ENCODE data around the gene KCNIP4. TPM values are rescaled to one million over a fixed set of nuclear protein-coding genes. Genes with fewer than 3 reads are reported as not detected.

KCNIP4 gene
- total and polyA plus RNA-seq, 2 experiments from 2014 or later = 0.14 to 0.63 TPM

GRCh38 chr4:21045119-21045518, 903.5 kb downstream of the KCNIP4 start (continued):
- TF ChIP-seq CTCF (conservative IDR thresholded peaks at IDR 0.05; ENCODE audit: low read depth in 2 of 2) (no peak), ZNF114 (CRISPR knock-in tag; IDR thresholded peaks at IDR 0.05) (no peak), ZNF331 (CRISPR knock-in tag; IDR thresholded peaks at IDR 0.05; ENCODE audit: low read depth) (no peak), NANOG (IDR thresholded peaks at IDR 0.05; ENCODE audit: borderline replicate concordance) (no peak), CREB1 (CRISPR knock-in tag; IDR thresholded peaks at IDR 0.05; ENCODE audit: low read depth) (no peak), ETS1 (IDR thresholded peaks at IDR 0.05) (no peak), EZH2 (IDR thresholded peaks at IDR 0.05; ENCODE audit: low read depth, unreplicated experiment) (no peak), JUNB (IDR thresholded peaks at IDR 0.05; ENCODE audit: unreplicated experiment) (no peak), STAT1 (IDR thresholded peaks at IDR 0.05; ENCODE audit: unreplicated experiment) (no peak)

GRCh38 chr4:21041708-21042107, 906.9 kb downstream of the KCNIP4 start:
- no peak for DNase-seq (ENCODE audit: low spot score)
- H3K4me3 ChIP-seq = no peak overlapping the region
- no peak overlapping the region for H3K27ac ChIP-seq (ENCODE audit: low read depth)
- no peak for TF ChIP-seq ETS1 (IDR thresholded peaks at IDR 0.05)
- TF ChIP-seq POLR2AphosphoS5 (IDR thresholded peaks at IDR 0.05; ENCODE audit: low read depth) = no peak
- no peak for TF ChIP-seq ZNF114 (CRISPR knock-in tag; IDR thresholded peaks at IDR 0.05)
- no peak for TF ChIP-seq EZH2phosphoT487 (IDR thresholded peaks at IDR 0.05; ENCODE audit: unreplicated experiment)
- no peak for TF ChIP-seq NANOG (IDR thresholded peaks at IDR 0.05; ENCODE audit: borderline replicate concordance)
- no peak for TF ChIP-seq REST (IDR thresholded peaks at IDR 0.05; ENCODE audit: unreplicated experiment)
- no peak for TF ChIP-seq CREB1 (CRISPR knock-in tag; IDR thresholded peaks at IDR 0.05; ENCODE audit: low read depth)

More at GRCh38 chr4:21041708-21042107, 906.9 kb downstream of the KCNIP4 start:
- Histone ChIP-seq H3K36me3 (ENCODE audit: insufficient read depth) (no peaks in the 10 kb centered on the region), H2AFZ (no peak overlapping the region), H3K4me2 (no peak overlapping the region), H3K4me1 (ENCODE audit: insufficient read depth) (no peaks in the 10 kb centered on the region), H3K79me2 (replicated peaks; ENCODE audit: insufficient read depth) (no peaks in the 10 kb centered on the region), H3F3A (replicated peaks; ENCODE audit: low read depth) (no peaks in the 10 kb centered on the region), H4K20me1 (replicated peaks; ENCODE audit: insufficient read depth) (no peaks in the 10 kb centered on the region), H3K27me3 (ENCODE audit: insufficient read depth) (no peaks in the 10 kb centered on the region), H3K9me2 (ENCODE audit: insufficient read depth) (no peaks in the 10 kb centered on the region)
- H3K4me3 Mint-ChIP-seq = no peak overlapping the region
- no peaks in the 10 kb centered on the region for H3K9me3 Mint-ChIP-seq
- H3K36me3 Mint-ChIP-seq (ENCODE audit: low read depth) = no peaks in the 10 kb centered on the region
- peaks cover 1% of the 10 kb centered on the region for H3K27me3 Mint-ChIP-seq (ENCODE audit: insufficient read depth, low read depth, poor library complexity)
- no peak overlapping the region for H3K27ac Mint-ChIP-seq
- ATAC-seq = no peak
- H3K4me1 Mint-ChIP-seq = no peaks in the 10 kb centered on the region
